ENCODE results near the gene COL23A1.

- TF ChIP-seq EP300 (IDR thresholded peaks at IDR 0.05) (no peak), CTCF (IDR thresholded peaks at IDR 0.05) (no peak), POLR2A (IDR thresholded peaks at IDR 0.05) (no peak)
These were observed 282.7 kb downstream of the COL23A1 start for GRCh38 chr5:178307267-178308045.

Measured in gastroesophageal sphincter (tissue), 3 donors.